ENCODE results near the gene ACOT11.
A peak's percentile ranks its signal among the peaks of the same experiment; 100 is the strongest.
"Not testable (repeated sequence)": the region's sequence is repeated elsewhere in the genome, so short reads cannot be mapped to it uniquely, and the experiment has no call there.

The ACOT11 gene

GRCh38 chr1:54502342-54502741 is 45.7 kb upstream of the ACOT11 start:
- Histone ChIP-seq H3K4me3 (ENCODE audit: control insufficient read depth in 1 of 7, extremely low read depth in 1 of 7, insufficient read depth in 4 of 7, low read depth in 2 of 7, low read length in 6 of 7) (no peak overlapping the region), H3K4me1 (ENCODE audit: control extremely low read depth in 1 of 4, control insufficient read depth in 4 of 4, insufficient read depth in 4 of 4, low read length in 3 of 4) (peaks cover 0 to 33% (median 21%) of the 10 kb centered on the region in 4 experiments), H3K36me3 (ENCODE audit: control insufficient read depth in 4 of 4, insufficient read depth in 4 of 4, low read length in 3 of 4) (no peaks in the 10 kb centered on the region), H3K27ac (ENCODE audit: insufficient read depth in 1 of 2, low read depth in 1 of 2, low read length in 2 of 2, poor library complexity in 1 of 2, severe bottlenecking in 2 of 2) (no peak overlapping the region), H3K9me3 (ENCODE audit: control extremely low read depth in 1 of 5, control insufficient read depth in 4 of 5, insufficient read depth in 2 of 5, low read depth in 1 of 5, low read length in 4 of 5) (peaks cover 0 to 1% (median 0%) of the 10 kb centered on the region in 5 experiments), H3K27me3 (replicated peaks in 2 of 5; ENCODE audit: control insufficient read depth in 4 of 5, insufficient read depth in 5 of 5, low read length in 4 of 5) (no peaks in the 10 kb centered on the region)
- CTCF ChIA-PET, result interaction anchor here (1.4 kb wide), 1 partner anchor 13 kb away, joined by 3 read pairs; no protein-coding TSS in a partner anchor
- POLR2A ChIA-PET, result no interaction called here
- no peak for DNase-seq
- 95% methylated on average over 4 of the region's 5 CpGs for WGBS (ENCODE audit: insufficient coverage)

- Histone ChIP-seq H3K9me3 (ENCODE audit: control extremely low read depth in 1 of 5, control insufficient read depth in 4 of 5, insufficient read depth in 2 of 5, low read depth in 1 of 5, low read length in 4 of 5) (no peaks in the 10 kb centered on the region), H3K4me1 (ENCODE audit: control extremely low read depth in 1 of 4, control insufficient read depth in 4 of 4, insufficient read depth in 4 of 4, low read length in 3 of 4) (peaks cover 0 to 12% (median 2%) of the 10 kb centered on the region in 4 experiments), H3K36me3 (ENCODE audit: control insufficient read depth in 4 of 4, insufficient read depth in 4 of 4, low read length in 3 of 4) (no peaks in the 10 kb centered on the region), H3K27ac (ENCODE audit: insufficient read depth in 1 of 2, low read depth in 1 of 2, low read length in 2 of 2, poor library complexity in 1 of 2, severe bottlenecking in 2 of 2) (no peak overlapping the region), H3K27me3 (replicated peaks in 2 of 5; ENCODE audit: control insufficient read depth in 4 of 5, insufficient read depth in 5 of 5, low read length in 4 of 5) (no peaks in the 10 kb centered on the region), H3K4me3 (ENCODE audit: control insufficient read depth in 1 of 7, extremely low read depth in 1 of 7, insufficient read depth in 4 of 7, low read depth in 2 of 7, low read length in 6 of 7) (no peak overlapping the region)
- ChIA-PET POLR2A (no interaction called here), CTCF (no interaction called here)
- 72% methylated on average over 6 of the region's 6 CpGs for WGBS (ENCODE audit: insufficient coverage)
- peak in 2 of 3 donors; percentile 30 to 46 for DNase-seq
Measured at GRCh38 chr1:54506594-54506993, 41.4 kb upstream of the ACOT11 start.

GRCh38 chr1:54507033-54507870 is 40.8 kb upstream of the ACOT11 start:
- peaks cover 0 to 12% (median 2%) of the 10 kb centered on the region in 4 experiments for H3K4me1 ChIP-seq (ENCODE audit: control extremely low read depth in 1 of 4, control insufficient read depth in 4 of 4, insufficient read depth in 4 of 4, low read length in 3 of 4)
- no peak for DNase-seq
- H3K4me3 ChIP-seq (ENCODE audit: control insufficient read depth in 1 of 7, extremely low read depth in 1 of 7, insufficient read depth in 4 of 7, low read depth in 2 of 7, low read length in 6 of 7), result no peak overlapping the region
- CTCF ChIA-PET, result interaction anchor here (0.5 kb wide), 1 partner anchor 63 kb away, joined by 4 read pairs; no protein-coding TSS in a partner anchor
- no peak overlapping the region for H3K27ac ChIP-seq (ENCODE audit: insufficient read depth in 1 of 2, low read depth in 1 of 2, low read length in 2 of 2, poor library complexity in 1 of 2, severe bottlenecking in 2 of 2)
- no peaks in the 10 kb centered on the region for H3K27me3 ChIP-seq (replicated peaks in 2 of 5; ENCODE audit: control insufficient read depth in 4 of 5, insufficient read depth in 5 of 5, low read length in 4 of 5)
- H3K36me3 ChIP-seq (ENCODE audit: control insufficient read depth in 4 of 4, insufficient read depth in 4 of 4, low read length in 3 of 4), result no peaks in the 10 kb centered on the region
- POLR2A ChIA-PET, result no interaction called here
- 100% methylated on average over 8 of the region's 17 CpGs for WGBS (ENCODE audit: insufficient coverage)
- no peaks in the 10 kb centered on the region for H3K9me3 ChIP-seq (ENCODE audit: control extremely low read depth in 1 of 5, control insufficient read depth in 4 of 5, insufficient read depth in 2 of 5, low read depth in 1 of 5, low read length in 4 of 5)

GRCh38 chr1:54510715-54511270 is 37.2 kb upstream of the ACOT11 start:
- Histone ChIP-seq H3K36me3 (ENCODE audit: control insufficient read depth in 4 of 4, insufficient read depth in 4 of 4, low read length in 3 of 4) (no peaks in the 10 kb centered on the region), H3K4me3 (ENCODE audit: control insufficient read depth in 1 of 7, extremely low read depth in 1 of 7, insufficient read depth in 4 of 7, low read depth in 2 of 7, low read length in 6 of 7) (no peak overlapping the region), H3K27me3 (replicated peaks in 2 of 5; ENCODE audit: control insufficient read depth in 4 of 5, insufficient read depth in 5 of 5, low read length in 4 of 5) (no peaks in the 10 kb centered on the region), H3K27ac (ENCODE audit: insufficient read depth in 1 of 2, low read depth in 1 of 2, low read length in 2 of 2, poor library complexity in 1 of 2, severe bottlenecking in 2 of 2) (no peak overlapping the region), H3K9me3 (ENCODE audit: control extremely low read depth in 1 of 5, control insufficient read depth in 4 of 5, insufficient read depth in 2 of 5, low read depth in 1 of 5, low read length in 4 of 5) (no peaks in the 10 kb centered on the region), H3K4me1 (ENCODE audit: control extremely low read depth in 1 of 4, control insufficient read depth in 4 of 4, insufficient read depth in 4 of 4, low read length in 3 of 4) (peaks cover 0 to 8% (median 2%) of the 10 kb centered on the region in 4 experiments)
- 100% methylated on average over 1 of the region's 3 CpGs for WGBS (ENCODE audit: insufficient coverage)
- ChIA-PET CTCF (interaction anchor here (1.1 to 1.4 kb wide), 2 partner anchors 291 to 323 kb away, joined by 3 read pairs; partner anchors contain the start of gene TTC22), POLR2A (no interaction called here)
- DNase-seq, result no peak

GRCh38 chr1:54513921-54514580 is 34.0 kb upstream of the ACOT11 start:
- 98% methylated on average over 15 of the region's 24 CpGs for WGBS (ENCODE audit: insufficient coverage)
- H3K36me3 ChIP-seq (ENCODE audit: control insufficient read depth in 4 of 4, insufficient read depth in 4 of 4, low read length in 3 of 4); H3K4me3 ChIP-seq (ENCODE audit: control insufficient read depth in 1 of 7, extremely low read depth in 1 of 7, insufficient read depth in 4 of 7, low read depth in 2 of 7, low read length in 6 of 7); CTCF ChIA-PET; H3K27ac ChIP-seq (ENCODE audit: insufficient read depth in 1 of 2, low read depth in 1 of 2, low read length in 2 of 2, poor library complexity in 1 of 2, severe bottlenecking in 2 of 2); H3K27me3 ChIP-seq (replicated peaks in 2 of 5; ENCODE audit: control insufficient read depth in 4 of 5, insufficient read depth in 5 of 5, low read length in 4 of 5); DNase-seq; H3K9me3 ChIP-seq (ENCODE audit: control extremely low read depth in 1 of 5, control insufficient read depth in 4 of 5, insufficient read depth in 2 of 5, low read depth in 1 of 5, low read length in 4 of 5); H3K4me1 ChIP-seq (ENCODE audit: control extremely low read depth in 1 of 4, control insufficient read depth in 4 of 4, insufficient read depth in 4 of 4, low read length in 3 of 4): not testable (repeated sequence)
- POLR2A ChIA-PET, result interaction anchor here (0.7 kb wide), 1 partner anchor 123 kb away, joined by 3 read pairs; no protein-coding TSS in a partner anchor

GRCh38 chr1:54516249-54516920 is 31.6 kb upstream of the ACOT11 start:
- ChIA-PET POLR2A (no interaction called here), CTCF (interaction anchor here (1.5 kb wide), 1 partner anchor 16 kb away, joined by 4 read pairs; no protein-coding TSS in a partner anchor)
- no peaks in the 10 kb centered on the region for H3K27me3 ChIP-seq (replicated peaks in 2 of 5; ENCODE audit: control insufficient read depth in 4 of 5, insufficient read depth in 5 of 5, low read length in 4 of 5)
- H3K9me3 ChIP-seq (ENCODE audit: control extremely low read depth in 1 of 5, control insufficient read depth in 4 of 5, insufficient read depth in 2 of 5, low read depth in 1 of 5, low read length in 4 of 5), result no peaks in the 10 kb centered on the region
- H3K4me1 ChIP-seq (ENCODE audit: control extremely low read depth in 1 of 4, control insufficient read depth in 4 of 4, insufficient read depth in 4 of 4, low read length in 3 of 4), result no peaks in the 10 kb centered on the region
- no peaks in the 10 kb centered on the region for H3K36me3 ChIP-seq (ENCODE audit: control insufficient read depth in 4 of 4, insufficient read depth in 4 of 4, low read length in 3 of 4)
- DNase-seq, result no peak
- WGBS (ENCODE audit: insufficient coverage), result 94% methylated on average over 4 of the region's 4 CpGs
- H3K27ac ChIP-seq (ENCODE audit: insufficient read depth in 1 of 2, low read depth in 1 of 2, low read length in 2 of 2, poor library complexity in 1 of 2, severe bottlenecking in 2 of 2), result no peak overlapping the region
- H3K4me3 ChIP-seq (ENCODE audit: control insufficient read depth in 1 of 7, extremely low read depth in 1 of 7, insufficient read depth in 4 of 7, low read depth in 2 of 7, low read length in 6 of 7), result no peak overlapping the region

All from common myeloid progenitor, CD34-positive (primary cell).